Gastroesophageal sphincter (tissue), 3 donors: ENCODE measurements around the gene B4GALNT3.

Experiments
- POLR2A ChIP-seq, 2 donors: fragments of 450-650 bp; IDR thresholded peaks; one replicate each; pipeline ENCODE4 v1.6.1; 2017; ENCODE audit warnings: antibody characterized with exemption in 2 of 2, mild to moderate bottlenecking in 2 of 2, moderate library complexity in 1 of 2
- POLR2AphosphoS5 ChIP-seq: sonication (generic); formaldehyde crosslinking; IDR thresholded peaks from one replicate; pipeline ENCODE4 v1.6.1; 2017; ENCODE audit warnings: antibody characterized with exemption
- TF ChIP-seq, protein P1 (sequence below), 4 experiments: fragments of 200-600 bp in 2 of 4; fragments of 450-650 bp in 2 of 4; sonication (generic) in 1 of 4; IDR thresholded peaks; one replicate each; pipeline ENCODE4 v1.5.1; 2017 to 2019; ENCODE audit warnings: antibody characterized with exemption in 4 of 4, mild to moderate bottlenecking in 2 of 4, moderate library complexity in 2 of 4

DNA sequence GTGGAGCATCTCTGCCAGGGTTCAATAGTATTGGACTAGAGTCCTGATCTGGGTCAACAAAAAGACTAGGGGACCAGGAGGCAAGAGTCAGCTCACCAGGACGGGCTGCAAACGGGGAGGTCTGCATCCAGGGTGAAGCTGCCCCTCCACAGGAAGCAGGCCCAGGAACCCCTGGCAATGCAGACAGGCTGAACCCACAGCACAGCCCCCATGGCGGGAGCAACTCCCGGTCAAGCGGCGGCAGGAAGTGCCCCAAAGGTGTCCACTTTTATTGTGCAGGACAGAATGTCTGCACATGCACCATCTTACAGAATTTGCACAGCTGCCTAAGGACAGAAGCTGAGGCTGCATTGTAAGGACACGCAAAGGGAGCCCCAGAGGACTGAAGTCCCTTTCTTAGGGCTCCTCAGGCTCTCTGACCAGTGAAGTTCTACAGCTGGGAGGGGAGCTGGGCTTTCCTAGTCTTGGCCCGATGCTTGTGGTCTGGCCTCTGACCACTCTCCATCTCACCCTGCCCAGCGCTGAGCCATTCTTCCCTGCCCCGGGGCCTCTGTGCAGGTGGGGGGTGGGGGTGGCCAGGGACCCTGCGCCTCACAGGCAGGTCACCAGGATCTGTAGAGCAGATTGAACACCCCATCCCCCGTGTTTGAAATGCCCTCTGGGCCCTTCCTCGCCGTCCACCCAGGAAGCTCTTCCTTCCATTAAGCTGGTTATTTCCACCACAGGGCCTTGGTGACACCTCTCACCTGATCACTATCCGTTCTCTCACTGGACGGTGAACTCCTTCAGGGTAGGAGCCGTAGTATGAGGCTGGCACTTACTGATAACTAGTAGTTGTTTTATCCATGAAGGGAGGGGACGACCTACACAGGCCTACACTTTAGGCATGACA, 127.6 kb downstream of the B4GALNT3 start:
- no peak for TF ChIP-seq POLR2AphosphoS5
- TF ChIP-seq, protein P1, sequence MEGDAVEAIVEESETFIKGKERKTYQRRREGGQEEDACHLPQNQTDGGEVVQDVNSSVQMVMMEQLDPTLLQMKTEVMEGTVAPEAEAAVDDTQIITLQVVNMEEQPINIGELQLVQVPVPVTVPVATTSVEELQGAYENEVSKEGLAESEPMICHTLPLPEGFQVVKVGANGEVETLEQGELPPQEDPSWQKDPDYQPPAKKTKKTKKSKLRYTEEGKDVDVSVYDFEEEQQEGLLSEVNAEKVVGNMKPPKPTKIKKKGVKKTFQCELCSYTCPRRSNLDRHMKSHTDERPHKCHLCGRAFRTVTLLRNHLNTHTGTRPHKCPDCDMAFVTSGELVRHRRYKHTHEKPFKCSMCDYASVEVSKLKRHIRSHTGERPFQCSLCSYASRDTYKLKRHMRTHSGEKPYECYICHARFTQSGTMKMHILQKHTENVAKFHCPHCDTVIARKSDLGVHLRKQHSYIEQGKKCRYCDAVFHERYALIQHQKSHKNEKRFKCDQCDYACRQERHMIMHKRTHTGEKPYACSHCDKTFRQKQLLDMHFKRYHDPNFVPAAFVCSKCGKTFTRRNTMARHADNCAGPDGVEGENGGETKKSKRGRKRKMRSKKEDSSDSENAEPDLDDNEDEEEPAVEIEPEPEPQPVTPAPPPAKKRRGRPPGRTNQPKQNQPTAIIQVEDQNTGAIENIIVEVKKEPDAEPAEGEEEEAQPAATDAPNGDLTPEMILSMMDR (IDR thresholded peaks at IDR 0.05), result no peak
- no peak for TF ChIP-seq POLR2A (IDR thresholded peaks at IDR 0.05)
